Dedifferentiated amniotic fluid mesenchymal stem cell (primary cell): Measurements from ENCODE around the gene PPP1R2B.

Source experiments
- DNase-seq: peaks from one replicate; pipeline ENCODE4 v3.0.0-alpha.2; 2016; ENCODE audit errors: extremely low spot score

The PPP1R2B gene

DNA sequence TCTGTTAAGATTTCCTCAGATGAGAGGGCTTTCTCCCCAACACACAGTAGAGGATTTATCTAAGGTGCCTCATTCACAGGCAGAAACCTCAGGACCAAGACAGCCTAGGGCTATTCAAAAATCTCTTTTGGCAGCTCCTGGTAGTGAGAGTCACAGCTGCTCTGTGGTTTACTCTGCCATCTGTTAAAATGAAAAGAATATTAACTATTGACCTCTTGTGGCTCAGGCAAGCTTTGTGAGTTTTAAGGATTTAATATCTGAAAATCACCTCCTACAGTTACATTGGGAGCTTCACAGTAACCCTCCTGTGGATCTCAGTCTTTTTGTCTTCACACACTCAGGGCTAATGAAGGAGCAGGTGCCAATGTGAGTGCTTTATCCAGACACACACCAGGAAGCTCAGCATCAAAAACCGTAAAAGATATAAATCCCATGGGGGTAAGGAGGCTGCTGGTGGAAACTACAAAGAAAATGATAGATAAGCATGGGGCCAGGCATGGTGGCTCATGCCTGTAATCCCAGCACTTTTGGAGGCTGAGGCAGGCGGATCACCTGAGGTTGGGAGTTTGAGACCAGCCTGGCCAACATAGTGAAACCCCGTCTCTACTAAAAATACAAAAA is 29.7 kb downstream of the PPP1R2B start:
- DNase-seq = no peak

DNA sequence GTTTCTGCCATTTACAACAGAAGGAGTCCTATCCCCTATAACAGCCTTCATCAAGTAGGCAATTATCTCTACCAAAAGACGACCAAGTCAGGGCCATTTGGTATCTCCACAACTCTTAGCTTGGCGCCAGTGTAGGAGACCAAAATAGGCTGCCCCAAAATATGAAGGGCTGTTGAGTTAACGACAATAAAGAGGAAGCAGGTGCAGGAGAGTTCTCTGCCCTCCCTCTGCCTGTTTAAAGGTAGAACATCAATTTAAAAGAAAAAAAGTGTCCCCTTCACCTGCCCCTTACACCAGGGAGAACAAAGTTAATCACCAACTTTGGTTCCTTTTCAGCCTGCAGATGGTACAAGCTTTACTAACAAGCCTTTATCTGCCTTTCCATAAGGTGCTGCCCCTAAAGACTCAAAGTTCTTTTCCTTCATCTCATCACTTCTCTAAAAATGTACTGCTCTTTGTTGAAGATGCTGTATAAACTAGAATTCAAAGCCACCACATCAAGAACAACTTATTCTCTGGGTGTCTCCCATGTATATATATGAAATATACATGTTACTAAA is 33.3 kb downstream of the PPP1R2B start:
- no peak for DNase-seq

DNA sequence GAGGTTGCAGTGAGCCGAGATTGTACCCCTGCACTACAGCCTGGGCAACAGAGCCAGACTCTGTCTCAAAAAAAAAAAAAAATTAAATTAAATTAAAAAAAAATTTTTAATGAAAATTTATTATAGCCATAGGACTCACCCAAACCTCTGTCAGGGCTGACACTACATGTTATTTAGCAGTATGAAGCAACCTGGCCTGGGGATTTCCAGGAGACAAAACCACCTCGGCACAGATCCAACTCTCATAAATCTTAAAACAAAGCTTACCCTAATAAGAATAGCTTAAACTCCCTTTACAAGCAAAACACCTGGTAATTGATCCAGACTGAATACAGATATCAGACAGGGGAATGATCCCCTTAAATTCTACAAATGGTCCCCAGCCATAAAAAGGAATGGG is 38.4 kb downstream of the PPP1R2B start:
- DNase-seq = no peak

DNA sequence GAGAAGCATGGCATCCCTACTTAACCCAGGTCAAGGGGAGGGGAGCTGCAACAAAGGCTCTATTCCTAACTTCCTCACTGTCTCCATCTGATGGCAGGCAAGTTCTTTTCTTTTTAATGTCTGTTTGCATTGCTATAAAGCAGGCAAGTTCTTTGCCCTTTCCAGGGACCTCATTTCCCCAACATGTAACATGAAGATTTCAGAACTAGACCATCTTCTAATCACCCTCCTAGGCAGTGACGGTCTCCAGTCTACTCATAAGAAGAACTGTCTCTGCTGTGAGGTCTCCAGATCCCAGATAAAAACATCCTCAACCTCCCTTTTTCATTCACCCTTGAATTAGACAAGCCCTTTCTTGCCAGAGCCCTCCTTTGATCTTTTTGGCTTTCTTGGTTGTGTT is 42.1 kb downstream of the PPP1R2B start:
- DNase-seq = no peak

DNA sequence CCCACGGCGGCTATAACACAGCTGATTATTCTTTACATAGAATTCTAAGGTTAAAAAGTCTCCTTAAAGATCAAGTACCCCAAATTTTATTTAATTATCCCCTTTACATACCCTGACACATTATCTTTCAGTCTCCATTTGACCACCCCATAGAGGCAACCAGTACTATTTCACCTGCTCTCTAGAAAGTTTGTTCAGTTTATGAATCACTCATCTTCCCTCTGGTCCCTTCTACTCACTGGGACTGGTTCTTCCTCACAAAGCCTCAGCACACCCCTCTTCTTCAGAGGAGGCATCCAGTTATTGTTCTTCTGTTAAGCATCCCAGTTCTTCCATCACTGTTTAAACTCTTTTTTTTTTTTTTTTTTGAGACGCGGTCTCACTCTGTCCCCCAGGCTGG is 42.8 kb downstream of the PPP1R2B start:
- DNase-seq = no peak

DNA sequence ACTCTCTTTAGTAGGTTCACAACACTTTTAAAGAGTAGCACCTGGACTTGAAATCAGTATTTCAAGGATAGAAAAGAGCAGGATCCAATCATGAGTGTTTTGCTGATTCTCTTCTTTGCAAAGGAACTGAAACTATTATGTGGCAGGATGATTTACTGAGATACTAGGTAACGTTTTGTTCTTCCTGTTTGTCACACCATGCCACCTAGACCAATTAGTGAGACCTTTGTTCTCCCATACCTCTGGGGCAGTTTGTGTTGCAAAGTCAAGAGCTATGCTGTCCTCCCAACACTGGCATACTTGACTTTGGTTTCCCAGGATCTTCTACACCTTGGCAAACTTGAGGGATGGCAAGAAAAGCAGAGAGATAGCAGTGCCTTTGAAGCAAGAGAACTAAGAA is 43.4 kb downstream of the PPP1R2B start:
- no peak for DNase-seq

DNA sequence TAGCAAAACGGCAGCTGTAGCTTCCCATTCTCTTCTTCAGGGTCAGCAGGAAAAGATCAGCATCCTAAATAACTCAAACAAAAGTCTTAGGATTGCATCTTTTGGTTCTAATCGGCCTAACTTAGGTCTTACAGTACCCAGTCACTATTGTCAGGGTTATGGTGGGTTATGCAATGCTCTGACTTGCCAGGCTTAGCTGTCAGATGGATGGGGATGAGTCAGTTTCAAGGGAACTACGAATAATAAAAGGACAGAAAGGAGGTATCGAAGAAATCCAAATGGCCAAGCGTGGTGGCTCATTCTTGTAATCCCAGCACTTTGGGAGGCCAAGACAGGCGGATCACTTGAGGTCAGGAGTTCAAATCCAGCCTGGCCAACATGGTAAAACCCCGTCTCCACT is 46.5 kb downstream of the PPP1R2B start:
- DNase-seq = no peak
